ENCODE measurements around the gene FBRS.

Gene FBRS

DNA sequence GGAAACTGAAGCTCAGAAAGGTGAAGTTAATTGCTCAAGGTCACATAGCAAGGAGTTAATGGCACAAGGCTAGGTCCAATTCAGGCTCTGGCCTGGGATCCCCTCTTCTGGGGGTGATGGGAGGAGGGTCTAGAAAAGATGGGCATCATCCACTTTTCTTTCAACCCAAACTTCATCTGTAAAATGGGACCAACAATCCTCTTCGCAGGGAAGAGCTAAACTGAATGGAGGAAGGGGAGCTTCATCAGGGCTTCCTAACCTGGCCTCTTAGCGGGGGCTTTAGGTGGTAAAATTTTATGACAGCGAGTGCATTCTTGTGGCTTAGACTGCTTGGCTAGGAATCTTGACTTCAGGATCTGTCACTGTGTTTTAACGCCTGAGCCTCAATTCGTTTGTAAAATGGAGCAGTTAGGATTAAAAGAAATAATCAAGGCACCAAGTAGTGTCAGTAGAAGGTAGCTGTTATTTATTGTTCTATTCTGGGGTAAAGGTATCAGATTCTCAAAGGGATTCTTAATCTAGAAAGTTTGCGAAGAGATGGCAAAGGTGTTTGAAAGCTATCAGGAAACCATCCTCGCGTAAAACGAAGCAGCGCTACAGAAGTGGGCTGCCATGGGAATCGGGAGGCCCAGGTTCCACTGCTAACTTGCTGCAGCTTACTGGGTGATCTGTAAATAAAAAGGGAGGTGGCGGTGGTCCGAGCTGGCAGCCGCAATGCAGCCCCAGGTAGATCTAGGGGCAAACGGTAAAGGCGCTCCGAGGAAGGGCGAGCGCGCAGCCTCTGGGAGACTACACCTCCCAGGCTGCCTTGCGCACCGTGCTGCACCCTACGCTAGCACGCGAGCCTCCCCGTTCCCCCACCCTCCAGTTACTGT is 39.3 kb downstream of the FBRS start:
- H4K8ac ChIP-seq (ENCODE audit: low read depth, low read length) = no peak overlapping the region
- H3K79me1 ChIP-seq (ENCODE audit: low read depth, low read length) = peaks cover 6% of the 10 kb centered on the region
- H2BK12ac ChIP-seq (ENCODE audit: low read length) = no peak overlapping the region
- H3K4me3 ChIP-seq (ENCODE audit: low read length in 2 of 2) = peak overlapping the region; percentile 96 to 98
- H3K27me3 ChIP-seq (ENCODE audit: control insufficient read depth in 3 of 3, insufficient read depth in 3 of 3, low read depth in 1 of 3, low read length in 3 of 3) = no peaks in the 10 kb centered on the region
- no peak for DNase-seq (ENCODE audit: low spot score)
- H3K9me3 ChIP-seq (replicated peaks in 1 of 2; ENCODE audit: control insufficient read depth in 2 of 2, insufficient read depth in 1 of 2, low read depth in 1 of 2, low read length in 2 of 2) = no peaks in the 10 kb centered on the region
- H3K4me1 ChIP-seq (ENCODE audit: control insufficient read depth in 2 of 2, insufficient read depth in 1 of 2, low read depth in 1 of 2, low read length in 2 of 2) = peaks cover 5 to 8% of the 10 kb centered on the region in 2 donors
- peak overlapping the region; percentile 100 for H3K27ac ChIP-seq (replicated peaks; ENCODE audit: low read length)
- WGBS, 2 donors (ENCODE audit: extremely low coverage in 2 of 2, insufficient read length in 2 of 2, insufficient replicate concordance in 1 of 2) = no CpG with 5 or more reads among the region's 26 CpGs
- H2BK120ac ChIP-seq (ENCODE audit: low read depth, low read length) = no peak overlapping the region
- H3K23ac ChIP-seq (ENCODE audit: low read depth, low read length, poor library complexity) = peak overlapping the region; percentile 100
- H3K14ac ChIP-seq (ENCODE audit: low read length) = no peak overlapping the region
- peak overlapping the region; percentile 94 for H2AFZ ChIP-seq (ENCODE audit: low read length)
- H3K9ac ChIP-seq (ENCODE audit: low read depth, low read length, poor library complexity) = peak overlapping the region; percentile 100
- H2BK5ac ChIP-seq (ENCODE audit: low read length) = peak overlapping the region; percentile 99
- no peak overlapping the region for H4K91ac ChIP-seq (ENCODE audit: low read depth, low read length, poor library complexity)
- no peak overlapping the region for H3K4ac ChIP-seq (ENCODE audit: low read length)
- no peak overlapping the region for H2BK15ac ChIP-seq (ENCODE audit: low read length)
- H3K36me3 ChIP-seq (replicated peaks in 1 of 2; ENCODE audit: control insufficient read depth in 2 of 2, insufficient read depth in 2 of 2, low read length in 2 of 2) = peaks cover 17 to 31% of the 10 kb centered on the region in 2 donors
- H2AK5ac ChIP-seq (ENCODE audit: low read depth, low read length) = no peak overlapping the region
- peak overlapping the region; percentile 78 for H3K4me2 ChIP-seq (ENCODE audit: insufficient read depth, low read length, poor library complexity, severe bottlenecking)
- H3K18ac ChIP-seq (ENCODE audit: low read length) = peak overlapping the region; percentile 58

DNA sequence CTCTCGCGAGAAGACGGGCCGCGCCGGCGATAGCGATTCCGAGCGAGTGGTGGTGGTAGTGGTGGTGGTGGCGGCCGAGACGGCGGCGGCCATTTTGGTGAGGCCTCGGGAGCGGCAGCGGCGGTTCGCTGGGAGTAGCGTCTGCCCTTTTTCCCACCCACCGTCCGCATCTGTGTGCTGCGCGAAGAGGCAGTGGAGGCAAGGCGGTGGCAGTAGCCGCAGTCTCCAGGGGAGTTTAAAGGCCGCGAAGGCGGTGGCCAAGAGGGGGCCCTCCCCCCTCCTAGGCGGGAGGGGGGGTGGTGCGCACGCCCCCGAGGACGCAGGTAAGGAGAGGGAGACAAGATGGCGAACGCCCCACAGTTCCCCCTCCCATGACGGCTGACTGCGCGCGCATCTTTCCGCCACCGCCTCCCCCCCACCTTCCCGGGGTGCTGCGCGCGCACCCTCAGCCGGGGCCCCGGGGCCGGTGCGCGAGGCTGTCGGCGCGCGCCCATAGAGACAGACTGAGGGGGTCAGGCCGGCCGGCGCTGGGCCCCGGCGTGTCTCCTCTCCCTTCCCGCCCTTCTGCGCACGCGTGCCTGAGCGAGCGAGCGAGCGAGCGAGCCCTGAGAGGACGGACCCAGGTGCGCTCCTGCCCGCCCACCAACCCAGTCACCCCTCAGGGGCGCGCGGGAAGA is 40.0 kb downstream of the FBRS start:
- Histone ChIP-seq H3K4me3 (ENCODE audit: low read length in 2 of 2) (peak overlapping the region; percentile 96 to 98), H3K14ac (ENCODE audit: low read length) (peak overlapping the region; percentile 100), H3K79me1 (ENCODE audit: low read depth, low read length) (peaks cover 6% of the 10 kb centered on the region), H4K8ac (ENCODE audit: low read depth, low read length) (peak overlapping the region; percentile 95), H3K4me1 (ENCODE audit: control insufficient read depth in 2 of 2, insufficient read depth in 1 of 2, low read depth in 1 of 2, low read length in 2 of 2) (peaks cover 5 to 8% of the 10 kb centered on the region in 2 donors), H2AFZ (ENCODE audit: low read length) (peak overlapping the region; percentile 94), H3K9me3 (replicated peaks in 1 of 2; ENCODE audit: control insufficient read depth in 2 of 2, insufficient read depth in 1 of 2, low read depth in 1 of 2, low read length in 2 of 2) (no peaks in the 10 kb centered on the region), H3K23ac (ENCODE audit: low read depth, low read length, poor library complexity) (peak overlapping the region; percentile 100), H4K91ac (ENCODE audit: low read depth, low read length, poor library complexity) (peak overlapping the region; percentile 100), H2BK15ac (ENCODE audit: low read length) (peak overlapping the region; percentile 84), H3K36me3 (replicated peaks in 1 of 2; ENCODE audit: control insufficient read depth in 2 of 2, insufficient read depth in 2 of 2, low read length in 2 of 2) (peaks cover 21 to 39% of the 10 kb centered on the region in 2 donors), H3K27ac (replicated peaks; ENCODE audit: low read length) (peak overlapping the region; percentile 100), H2BK12ac (ENCODE audit: low read length) (peak overlapping the region; percentile 96), H2AK5ac (ENCODE audit: low read depth, low read length) (peak overlapping the region; percentile 99), H3K18ac (ENCODE audit: low read length) (peak overlapping the region; percentile 100), H3K9ac (ENCODE audit: low read depth, low read length, poor library complexity) (peak overlapping the region; percentile 100), H3K4me2 (ENCODE audit: insufficient read depth, low read length, poor library complexity, severe bottlenecking) (peak overlapping the region; percentile 48), H2BK120ac (ENCODE audit: low read depth, low read length) (peak overlapping the region; percentile 99), H3K4ac (ENCODE audit: low read length) (peak overlapping the region; percentile 100), H2BK5ac (ENCODE audit: low read length) (peak overlapping the region; percentile 99), H3K27me3 (ENCODE audit: control insufficient read depth in 3 of 3, insufficient read depth in 3 of 3, low read depth in 1 of 3, low read length in 3 of 3) (no peaks in the 10 kb centered on the region)
- no CpG with 5 or more reads among the region's 76 CpGs for WGBS, 2 donors (ENCODE audit: extremely low coverage in 2 of 2, insufficient read length in 2 of 2, insufficient replicate concordance in 1 of 2)
- DNase-seq (ENCODE audit: low spot score) = peak; percentile 96

GRCh38 chr16:30698816-30699614 is 40.8 kb downstream of the FBRS start, which contains the start of gene SRCAP:
SRCAP (plus strand) TSS chr16:30699171; CDS start chr16:30700825, 1,654 bp downstream.
- peak within 1 kb of the TSS; percentile 84 for H2BK15ac ChIP-seq (ENCODE audit: low read length)
- H3K23ac ChIP-seq (ENCODE audit: low read depth, low read length, poor library complexity) = peak within 1 kb of the TSS; percentile 100
- peak within 1 kb of the TSS; percentile 96 for H2BK12ac ChIP-seq (ENCODE audit: low read length)
- H3K79me1 ChIP-seq (ENCODE audit: low read depth, low read length) = peaks cover 6% of the 10 kb centered on the region
- H3K27me3 ChIP-seq (ENCODE audit: control insufficient read depth in 3 of 3, insufficient read depth in 3 of 3, low read depth in 1 of 3, low read length in 3 of 3) = no peaks in the 10 kb centered on the region
- peak within 1 kb of the TSS; percentile 95 for H4K8ac ChIP-seq (ENCODE audit: low read depth, low read length)
- H3K27ac ChIP-seq (replicated peaks; ENCODE audit: low read length) = peak within 1 kb of the TSS; percentile 100
- peak within 1 kb of the TSS; percentile 100 for H3K18ac ChIP-seq (ENCODE audit: low read length)
- H3K36me3 ChIP-seq (replicated peaks in 1 of 2; ENCODE audit: control insufficient read depth in 2 of 2, insufficient read depth in 2 of 2, low read length in 2 of 2) = peaks cover 23 to 46% of the 10 kb centered on the region in 2 donors
- H3K4me1 ChIP-seq (ENCODE audit: control insufficient read depth in 2 of 2, insufficient read depth in 1 of 2, low read depth in 1 of 2, low read length in 2 of 2) = peaks cover 5 to 6% of the 10 kb centered on the region in 2 donors
- H4K91ac ChIP-seq (ENCODE audit: low read depth, low read length, poor library complexity) = peak within 1 kb of the TSS; percentile 100
- H3K9ac ChIP-seq (ENCODE audit: low read depth, low read length, poor library complexity) = peak within 1 kb of the TSS; percentile 100
- WGBS, 2 donors (ENCODE audit: extremely low coverage in 2 of 2, insufficient read length in 2 of 2, insufficient replicate concordance in 1 of 2) = no CpG with 5 or more reads among the region's 57 CpGs
- H2AFZ ChIP-seq (ENCODE audit: low read length) = peak within 1 kb of the TSS; percentile 94
- H2BK120ac ChIP-seq (ENCODE audit: low read depth, low read length) = peak within 1 kb of the TSS; percentile 99
- DNase-seq (ENCODE audit: low spot score) = peak; percentile 81
- H3K4me2 ChIP-seq (ENCODE audit: insufficient read depth, low read length, poor library complexity, severe bottlenecking) = peak within 1 kb of the TSS; percentile 55
- H3K4me3 ChIP-seq (ENCODE audit: low read length in 2 of 2) = peak within 1 kb of the TSS; percentile 96 to 98
- H2BK5ac ChIP-seq (ENCODE audit: low read length) = peak within 1 kb of the TSS; percentile 99
- peak within 1 kb of the TSS; percentile 99 for H2AK5ac ChIP-seq (ENCODE audit: low read depth, low read length)
- peak within 1 kb of the TSS; percentile 100 for H3K4ac ChIP-seq (ENCODE audit: low read length)
- H3K14ac ChIP-seq (ENCODE audit: low read length) = peak within 1 kb of the TSS; percentile 100
- no peaks in the 10 kb centered on the region for H3K9me3 ChIP-seq (replicated peaks in 1 of 2; ENCODE audit: control insufficient read depth in 2 of 2, insufficient read depth in 1 of 2, low read depth in 1 of 2, low read length in 2 of 2)
